BE2C (cell line): ENCODE results near the gene IRAK4.

Source experiments
- DNase-seq: peaks from one replicate; pipeline ENCODE4 v3.0.0-alpha.2; 2020
- H3K27me3 ChIP-seq: fragments of 250-450 bp; sonication (Bioruptor Pico); 2 replicates; pipeline ENCODE4 v1.5.1; 2020; ENCODE audit warnings: mild to moderate bottlenecking
- H3K36me3 ChIP-seq: fragments of 250-450 bp; sonication (Bioruptor Pico); 2 replicates; pipeline ENCODE4 v1.5.1; 2020; ENCODE audit warnings: mild to moderate bottlenecking
- H3K4me1 ChIP-seq: fragments of 250-450 bp; sonication (Bioruptor Pico); 2 replicates; pipeline ENCODE4 v1.5.1; 2020
- H3K4me3 ChIP-seq: 2 replicates; pipeline ENCODE4 v1.5.1; 2011; ENCODE audit warnings: low read depth, low read length
- H3K9me3 ChIP-seq: fragments of 250-450 bp; sonication (Bioruptor Pico); 2 replicates; pipeline ENCODE4 v1.5.1; 2020
- TF ChIP-seq, protein P1 (sequence below): IDR thresholded peaks from 2 replicates; pipeline ENCODE4 v1.5.1; 2012; ENCODE audit warnings: mild to moderate bottlenecking, low read depth, low read length

Gene IRAK4

DNA sequence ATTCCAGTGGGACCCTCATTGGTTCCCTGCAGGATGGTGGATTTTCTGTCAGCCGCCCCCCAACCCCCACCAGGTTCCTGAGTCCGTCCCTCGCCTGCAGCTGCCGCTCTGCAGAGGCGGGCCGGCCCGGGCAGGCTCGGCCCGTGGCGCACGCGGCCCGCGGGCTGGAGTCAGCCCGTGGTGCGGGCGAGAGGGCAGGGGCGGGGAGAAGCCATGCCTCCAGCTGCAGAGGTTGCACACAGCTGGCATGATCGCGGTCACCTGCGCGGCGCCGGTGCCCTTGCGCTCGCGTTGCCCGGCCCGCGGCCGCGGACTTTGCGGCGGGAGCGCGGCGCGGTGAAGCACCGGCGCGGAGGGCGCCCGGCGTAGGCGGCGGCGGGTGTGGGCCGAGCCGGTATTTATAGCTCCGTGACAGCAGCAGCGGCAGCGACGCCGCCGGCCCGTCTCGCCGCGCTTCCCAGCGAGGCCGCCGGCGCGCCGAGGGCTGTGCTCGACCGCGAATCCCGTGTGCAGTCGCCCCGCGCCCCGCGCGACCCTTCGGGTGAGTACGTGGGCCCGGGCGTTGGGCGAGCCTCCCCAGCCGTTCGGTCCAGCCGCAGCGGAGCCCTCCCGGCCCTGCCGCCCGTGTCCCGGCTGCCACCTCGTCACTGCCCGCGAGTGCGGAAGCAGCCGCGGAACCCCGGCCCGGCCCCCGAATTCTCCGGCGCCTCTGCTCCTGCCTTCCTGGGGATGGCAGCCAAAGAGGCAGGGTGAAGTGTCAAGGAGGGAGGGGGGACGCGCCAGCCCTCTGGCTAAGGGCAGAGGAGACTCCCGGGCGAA, 77.1 kb downstream of the IRAK4 start, which contains the start of gene TMEM117:
Gene TMEM117 (plus strand): TSS at position 426 of the 819 bp plus-strand sequence.
- Histone ChIP-seq H3K4me3 (peak within 1 kb of the TSS; percentile 58), H3K9me3 (no peaks in the 10 kb centered on the region), H3K27me3 (peaks cover 29% of the 10 kb centered on the region), H3K4me1 (no peaks in the 10 kb centered on the region), H3K36me3 (no peaks in the 10 kb centered on the region)
- peak; percentile 35 for DNase-seq
- TF ChIP-seq, protein P1, sequence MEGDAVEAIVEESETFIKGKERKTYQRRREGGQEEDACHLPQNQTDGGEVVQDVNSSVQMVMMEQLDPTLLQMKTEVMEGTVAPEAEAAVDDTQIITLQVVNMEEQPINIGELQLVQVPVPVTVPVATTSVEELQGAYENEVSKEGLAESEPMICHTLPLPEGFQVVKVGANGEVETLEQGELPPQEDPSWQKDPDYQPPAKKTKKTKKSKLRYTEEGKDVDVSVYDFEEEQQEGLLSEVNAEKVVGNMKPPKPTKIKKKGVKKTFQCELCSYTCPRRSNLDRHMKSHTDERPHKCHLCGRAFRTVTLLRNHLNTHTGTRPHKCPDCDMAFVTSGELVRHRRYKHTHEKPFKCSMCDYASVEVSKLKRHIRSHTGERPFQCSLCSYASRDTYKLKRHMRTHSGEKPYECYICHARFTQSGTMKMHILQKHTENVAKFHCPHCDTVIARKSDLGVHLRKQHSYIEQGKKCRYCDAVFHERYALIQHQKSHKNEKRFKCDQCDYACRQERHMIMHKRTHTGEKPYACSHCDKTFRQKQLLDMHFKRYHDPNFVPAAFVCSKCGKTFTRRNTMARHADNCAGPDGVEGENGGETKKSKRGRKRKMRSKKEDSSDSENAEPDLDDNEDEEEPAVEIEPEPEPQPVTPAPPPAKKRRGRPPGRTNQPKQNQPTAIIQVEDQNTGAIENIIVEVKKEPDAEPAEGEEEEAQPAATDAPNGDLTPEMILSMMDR: no peak

GRCh38 chr12:43836475-43836989, 77.8 kb downstream of the IRAK4 start:
- Histone ChIP-seq H3K36me3 (no peaks in the 10 kb centered on the region), H3K27me3 (peaks cover 29% of the 10 kb centered on the region), H3K9me3 (no peaks in the 10 kb centered on the region), H3K4me3 (peak overlapping the region; percentile 58), H3K4me1 (no peaks in the 10 kb centered on the region)
- no peak for DNase-seq
- TF ChIP-seq, protein P1: no peak
